Measurements from ENCODE around the gene KRT12.

The KRT12 gene

DNA sequence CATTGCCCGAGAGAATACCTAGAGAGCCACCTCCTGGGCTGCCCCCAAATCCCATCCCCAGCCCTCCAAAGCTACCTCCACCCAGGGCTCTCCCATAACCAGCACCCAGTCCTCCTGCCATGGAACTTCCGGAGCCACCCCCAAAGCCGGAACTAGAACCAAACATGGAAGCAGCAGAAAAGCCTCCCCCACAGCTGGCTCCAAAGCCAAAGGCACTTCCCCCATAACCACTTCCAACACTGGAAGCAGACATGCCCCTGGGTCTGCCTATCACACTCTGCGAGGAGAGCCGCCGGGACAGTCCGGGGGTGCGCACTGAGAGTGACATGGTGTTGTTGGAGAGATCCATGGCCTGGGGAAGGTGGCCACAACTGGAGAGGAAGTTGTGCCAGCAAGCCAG lies at the start of gene KRT12:
TSS of gene KRT12 (minus strand) at position 386 of the 400 bp plus-strand sequence. CDS start at position 349, 37 bp downstream.
- no peak for DNase-seq

DNA sequence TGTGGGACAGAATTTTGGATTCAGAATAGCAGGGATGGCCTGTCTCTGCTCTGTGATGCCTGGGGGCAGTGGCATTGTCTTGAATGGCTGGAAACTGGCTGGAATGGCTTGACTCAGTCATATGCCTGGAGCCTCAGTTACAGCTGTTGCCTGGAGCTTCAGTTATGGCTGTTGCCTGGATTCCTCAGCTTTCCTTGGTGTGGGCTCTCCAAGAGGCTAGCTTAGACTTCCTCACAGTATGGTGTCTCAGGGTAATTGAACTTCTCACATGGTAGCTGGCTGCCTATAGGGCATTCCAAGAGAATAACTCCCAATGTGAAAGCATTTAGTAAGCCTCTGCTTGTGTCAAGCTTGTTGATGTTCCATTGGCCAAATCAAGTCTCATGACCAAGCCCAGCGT lies 49.3 kb upstream of the KRT12 start:
- DNase-seq = no peak

DNA sequence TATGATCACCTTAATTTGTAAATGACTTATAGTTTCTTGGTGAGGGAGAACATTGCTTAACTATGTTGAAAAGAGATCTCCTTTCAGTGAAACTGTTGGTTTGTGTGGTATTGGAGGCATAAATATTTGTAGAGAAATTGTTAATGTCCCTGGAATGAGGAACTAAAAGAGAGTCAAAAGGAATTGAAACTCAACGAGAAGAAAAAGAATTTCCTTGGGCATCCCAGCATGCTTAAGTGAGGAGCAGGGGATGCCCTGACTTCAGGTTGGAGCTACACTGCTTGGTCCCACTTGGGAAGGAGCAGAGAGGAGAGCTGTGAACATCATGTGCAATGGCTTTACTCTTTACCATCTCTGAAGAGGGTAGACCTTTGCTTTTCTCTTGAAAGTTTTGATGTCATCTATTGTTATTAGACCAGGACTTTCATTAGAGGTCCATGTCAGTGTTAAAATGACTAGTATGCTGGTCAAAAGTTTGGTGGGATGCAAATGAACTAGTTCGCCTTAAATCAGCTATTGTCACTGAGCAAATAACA lies 48.8 kb upstream of the KRT12 start:
- no peak for DNase-seq

DNA sequence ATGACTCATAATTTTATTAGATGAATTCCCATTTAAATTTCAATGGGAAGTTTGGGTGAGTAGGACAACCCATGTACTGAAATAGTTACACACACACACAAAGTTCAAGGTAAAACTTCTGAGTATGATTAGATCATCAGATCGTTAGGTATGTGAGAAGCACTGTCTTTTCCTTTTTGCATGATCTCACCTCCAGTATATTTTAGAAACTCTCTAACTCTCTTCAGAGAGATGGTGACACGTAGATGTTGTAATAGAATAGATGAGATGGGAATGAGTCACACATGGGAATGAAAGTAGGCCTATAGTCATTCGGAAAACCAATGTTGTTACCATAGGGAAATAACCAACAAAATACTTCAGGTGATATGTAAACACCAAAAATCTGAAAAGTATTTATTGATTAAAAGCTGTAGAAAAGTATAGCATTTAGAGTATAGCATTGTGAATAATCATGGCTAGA lies 48.2 kb upstream of the KRT12 start:
- DNase-seq = no peak

GRCh38 chr17:40914075-40914855 lies 47.2 kb upstream of the KRT12 start:
- no peak for DNase-seq

GRCh38 chr17:40912486-40913210 lies 45.6 kb upstream of the KRT12 start:
- no peak for DNase-seq

DNA sequence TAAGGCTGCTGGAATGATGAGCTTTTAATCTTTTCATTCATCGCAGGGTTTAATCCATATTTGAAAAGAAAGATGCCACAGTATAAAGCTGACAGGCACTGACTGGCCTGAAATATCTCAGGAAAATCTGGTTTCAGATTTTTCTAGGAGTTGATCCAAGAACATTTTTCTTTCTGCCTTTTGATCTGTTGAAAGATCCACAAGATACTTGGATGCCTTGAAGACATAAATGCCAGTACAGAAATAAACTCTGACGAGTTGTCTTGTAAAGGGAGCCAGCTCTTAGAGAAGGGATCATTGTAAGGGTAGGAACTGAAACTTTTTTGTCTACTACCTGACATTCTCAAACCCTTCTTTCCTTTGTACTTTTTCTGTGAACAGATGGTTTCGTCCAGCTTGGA lies 43.4 kb upstream of the KRT12 start:
- DNase-seq = no peak

- DNase-seq = peak; percentile 57
These were observed 42.7 kb upstream of the KRT12 start for GRCh38 chr17:40909755-40910154.

DNA sequence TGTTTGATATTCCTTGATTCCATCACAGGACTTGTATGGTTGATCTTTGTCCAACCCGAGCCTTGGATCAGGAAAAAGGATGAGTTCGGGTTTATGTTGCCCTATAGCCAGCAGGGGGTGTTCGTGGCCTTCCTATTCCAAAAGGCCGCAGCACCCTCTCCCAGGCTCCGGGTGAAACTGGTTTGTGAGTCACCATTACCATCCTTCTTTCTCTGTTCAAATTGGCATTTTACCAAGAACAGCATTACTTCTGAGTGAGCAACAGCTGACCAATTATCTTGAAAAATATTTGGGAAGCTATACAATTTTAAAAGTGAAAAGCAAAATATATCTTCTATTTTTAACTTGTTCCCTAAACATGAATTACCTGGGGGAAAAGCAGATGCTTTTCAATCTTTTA lies 42.3 kb upstream of the KRT12 start:
- peak; percentile 88 for DNase-seq

DNA sequence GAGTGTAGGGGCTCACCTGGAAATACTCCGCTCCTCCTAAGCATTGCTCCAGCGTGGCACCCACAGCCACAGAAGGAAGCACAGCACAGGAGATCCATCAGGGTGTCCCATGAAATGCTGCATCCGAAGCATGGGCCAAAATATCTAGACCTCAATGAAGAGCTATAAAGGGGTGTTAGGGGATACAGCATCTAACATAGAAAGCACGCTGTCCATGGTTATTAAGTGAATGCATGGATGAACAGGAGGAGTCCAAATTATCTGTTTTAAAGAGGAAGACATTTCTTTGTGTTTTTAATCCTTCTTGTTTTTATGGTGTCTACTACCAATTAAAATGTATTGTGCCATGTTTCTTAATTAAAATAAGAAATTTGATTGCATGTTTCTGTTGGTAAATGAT lies 39.6 kb upstream of the KRT12 start:
- no peak for DNase-seq

- no peak for DNase-seq
These were observed 38.3 kb upstream of the KRT12 start for GRCh38 chr17:40905370-40905769.

DNA sequence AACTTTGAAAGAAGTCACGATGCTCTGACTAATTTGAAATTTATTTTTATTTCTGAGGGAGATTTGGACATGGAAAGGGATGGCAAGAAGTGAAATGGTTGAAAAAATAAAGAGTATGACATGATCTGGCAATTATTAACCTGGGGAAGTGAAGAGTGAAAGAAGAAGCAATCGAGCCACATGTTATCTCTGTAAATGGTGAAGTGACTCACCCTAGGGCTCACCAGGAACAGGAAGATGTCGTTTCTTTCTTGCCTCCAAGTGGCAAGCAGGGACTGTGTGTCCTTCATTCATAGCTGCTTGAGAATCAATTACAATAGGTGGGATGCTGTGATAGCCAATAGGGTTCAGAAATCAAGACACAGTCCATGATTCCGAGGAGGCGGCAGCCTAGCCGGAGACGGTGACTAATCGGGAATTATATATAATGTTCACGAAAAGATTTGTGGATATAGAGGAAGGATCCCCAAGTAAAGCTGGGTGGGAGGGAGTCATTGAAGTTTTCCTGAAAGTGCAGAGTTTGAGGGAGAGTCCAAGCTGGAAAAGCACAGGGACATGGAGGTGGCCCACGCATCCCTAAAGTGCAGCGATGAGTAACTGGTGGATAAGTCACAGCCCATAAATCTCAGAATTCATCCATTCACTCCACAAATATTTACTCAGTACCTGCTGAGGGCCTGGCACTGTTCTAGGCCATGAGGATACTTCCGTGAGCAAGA lies 36.3 kb upstream of the KRT12 start:
- DNase-seq = no peak

GRCh38 chr17:40902498-40902897 lies 35.5 kb upstream of the KRT12 start:
- DNase-seq = no peak

- DNase-seq = no peak
These were observed 35.0 kb upstream of the KRT12 start for GRCh38 chr17:40901981-40902474.

GRCh38 chr17:40900809-40901356 lies 33.9 kb upstream of the KRT12 start:
- DNase-seq = no peak

GRCh38 chr17:40896916-40897455 lies 30.0 kb upstream of the KRT12 start:
- no peak for DNase-seq

DNA sequence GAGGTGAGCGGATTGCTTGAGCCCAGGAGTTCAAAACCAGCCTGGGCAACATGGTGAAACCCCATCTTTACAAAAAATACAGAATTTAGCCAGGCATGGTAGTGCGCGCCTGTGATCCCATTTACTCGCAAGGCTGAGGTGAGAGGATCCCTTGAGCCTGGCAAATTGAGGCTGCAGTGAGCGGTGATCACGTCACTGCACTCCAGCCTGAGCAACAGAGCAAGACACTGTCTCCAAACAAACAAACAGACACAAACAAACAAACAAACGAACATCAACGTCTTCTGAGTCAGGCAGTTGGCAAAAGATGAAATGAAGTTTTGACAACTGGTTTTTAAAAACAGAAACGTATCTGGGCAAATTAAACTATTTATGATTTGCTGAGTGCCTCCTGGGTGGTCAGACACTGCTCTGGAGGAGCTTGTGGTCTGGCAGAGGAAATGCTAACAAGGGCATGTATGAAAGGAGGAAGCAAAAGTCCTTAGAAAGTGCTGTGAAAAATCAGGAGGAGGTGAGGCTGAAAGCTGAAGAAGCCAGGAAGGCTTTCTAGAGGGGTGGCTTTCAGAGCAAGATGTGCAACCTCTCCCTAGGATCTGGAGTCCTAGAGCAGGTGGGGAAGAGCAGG lies 28.2 kb upstream of the KRT12 start:
- no peak for DNase-seq

DNA sequence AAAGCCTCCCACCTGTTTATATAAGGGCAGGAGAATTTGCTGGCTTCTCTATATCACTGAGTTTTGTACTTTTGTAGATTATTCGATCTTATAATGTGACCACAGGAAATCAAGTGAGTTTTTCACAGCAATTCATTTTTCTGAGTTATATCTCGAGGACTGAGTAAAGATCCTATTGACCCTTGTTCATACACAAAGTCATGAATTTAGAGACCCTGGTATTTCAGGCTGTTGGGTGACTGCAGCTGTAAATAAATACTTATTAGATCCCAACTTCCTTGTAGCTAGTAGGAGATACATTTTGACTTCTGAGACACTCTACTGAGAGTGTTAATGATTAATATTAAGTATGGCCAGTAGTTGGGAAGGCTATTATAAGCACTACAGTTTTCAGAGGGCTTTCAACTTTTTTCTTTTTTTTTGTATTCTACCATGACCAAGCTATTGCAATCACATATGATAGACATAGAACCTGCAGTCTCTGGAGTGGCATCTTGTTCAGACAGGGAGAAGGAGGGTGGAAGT lies 21.2 kb upstream of the KRT12 start:
- no peak for DNase-seq

DNA sequence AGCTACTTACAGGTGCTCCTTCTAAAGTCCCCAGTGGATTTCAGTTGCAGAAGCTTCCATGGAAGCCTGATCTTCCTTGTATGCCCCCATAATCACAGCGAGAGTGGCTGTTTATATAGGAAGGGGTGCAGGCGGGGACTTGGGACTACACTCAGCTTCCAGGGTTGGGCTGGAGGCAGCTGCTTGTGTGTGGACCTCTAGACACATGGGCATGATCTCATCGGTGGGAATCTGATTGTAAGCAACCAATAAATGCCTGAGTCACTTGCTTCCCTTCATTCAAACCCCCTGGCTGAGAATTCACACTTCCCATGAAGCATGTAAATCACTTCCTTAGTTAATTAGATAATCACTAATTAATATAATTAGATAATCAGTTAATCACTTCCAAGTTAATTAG lies 19.1 kb upstream of the KRT12 start:
- no peak for DNase-seq

- DNase-seq = no peak
These were observed 17.9 kb upstream of the KRT12 start, which contains the start of gene KRT20 for GRCh38 chr17:40884708-40885512. KRT20 (minus strand) TSS chr17:40885242; CDS start chr17:40885185, 57 bp downstream.

All from DMS79 (cell line).